HUDEP-2 (cell line): ENCODE measurements around the gene FAM83G.
"Not testable (repeated sequence)": the region's sequence is repeated elsewhere in the genome, so short reads cannot be mapped to it uniquely, and the experiment has no call there.

Source experiments
- DNase-seq, 76 experiments: peaks; one replicate each; lab custom pipeline; 2025; ENCODE audit not compliant: unreplicated experiment in 76 of 76; lab: John Stamatoyannopoulos, UW

The FAM83G gene

GRCh38 chr17:19023209-19023999 lies 18.8 kb upstream of the FAM83G start:
- DNase-seq: peak in 1 of 76 experiments; percentile 5

DNA sequence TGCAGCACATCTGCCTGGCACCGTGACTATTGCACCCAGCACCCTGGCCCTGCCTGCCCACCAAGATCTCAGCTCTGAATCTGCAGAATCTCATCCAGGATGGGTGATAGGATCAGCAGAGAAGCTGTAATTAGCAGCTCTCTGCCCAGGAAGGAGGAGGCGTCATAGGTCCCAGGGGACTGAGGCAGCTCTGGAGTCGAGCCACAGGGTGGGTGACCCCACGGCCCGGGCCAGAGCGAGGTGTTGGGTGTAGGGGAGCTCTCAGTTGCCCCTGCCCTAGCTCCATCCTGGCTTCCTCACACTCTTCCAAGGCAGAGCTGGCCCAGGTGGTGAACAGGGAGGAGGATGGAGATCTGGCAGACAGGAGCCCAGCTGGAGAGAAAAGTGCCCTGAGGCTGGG lies 18.2 kb upstream of the FAM83G start:
- DNase-seq: no peak

DNA sequence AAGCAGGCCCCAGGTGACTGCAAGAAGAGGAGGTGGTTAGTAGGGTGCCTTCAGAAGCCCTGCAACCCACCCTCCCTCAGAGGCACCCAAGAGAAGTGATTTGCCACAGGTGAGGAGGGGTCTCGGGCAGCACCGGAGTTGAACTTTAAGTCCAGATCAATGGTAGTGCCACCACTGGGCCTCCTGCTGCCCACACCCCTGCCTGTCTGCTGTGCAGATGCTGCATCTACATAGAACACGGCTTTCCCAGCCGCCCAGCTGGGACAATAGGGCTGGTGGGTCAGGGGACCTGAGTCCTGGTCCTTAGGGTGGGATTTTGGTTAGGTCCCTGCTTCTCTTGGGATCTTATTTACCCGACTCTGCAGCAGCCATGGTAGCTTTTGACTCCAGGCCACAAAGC lies 17.6 kb upstream of the FAM83G start:
- no peak for DNase-seq

DNA sequence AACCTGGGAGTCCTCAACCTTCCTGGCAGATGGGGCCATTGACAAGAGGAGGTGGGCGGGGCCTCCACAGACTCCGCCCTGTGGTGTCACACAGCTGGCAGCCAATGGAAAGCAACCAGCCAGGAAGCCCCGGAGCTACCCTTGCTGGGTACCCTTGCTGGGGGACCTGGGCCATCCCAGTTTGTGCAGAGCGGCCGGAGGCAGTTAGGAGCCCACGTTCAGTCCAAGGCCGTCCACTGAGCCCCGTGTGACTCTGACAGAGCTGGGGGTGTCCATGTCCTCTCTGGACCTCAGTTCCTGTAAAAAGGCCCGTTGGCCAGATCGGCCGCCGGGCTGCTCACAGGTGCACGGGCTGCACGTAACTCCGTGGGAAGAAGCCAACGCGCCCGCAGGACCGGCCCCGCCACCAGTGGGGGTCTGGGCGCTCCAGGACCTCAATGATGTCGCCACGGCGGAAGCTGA lies 17.1 kb upstream of the FAM83G start:
- DNase-seq: peak in 30 of 76 experiments; percentile 2 to 37 (median 16)

GRCh38 chr17:19021011-19021621 lies 16.6 kb upstream of the FAM83G start:
- not testable (repeated sequence) for DNase-seq

- no peak for DNase-seq
Measured at GRCh38 chr17:19020016-19020415, 15.5 kb upstream of the FAM83G start.

- no peak for DNase-seq
Measured at GRCh38 chr17:19019041-19019941, 14.7 kb upstream of the FAM83G start.

DNA sequence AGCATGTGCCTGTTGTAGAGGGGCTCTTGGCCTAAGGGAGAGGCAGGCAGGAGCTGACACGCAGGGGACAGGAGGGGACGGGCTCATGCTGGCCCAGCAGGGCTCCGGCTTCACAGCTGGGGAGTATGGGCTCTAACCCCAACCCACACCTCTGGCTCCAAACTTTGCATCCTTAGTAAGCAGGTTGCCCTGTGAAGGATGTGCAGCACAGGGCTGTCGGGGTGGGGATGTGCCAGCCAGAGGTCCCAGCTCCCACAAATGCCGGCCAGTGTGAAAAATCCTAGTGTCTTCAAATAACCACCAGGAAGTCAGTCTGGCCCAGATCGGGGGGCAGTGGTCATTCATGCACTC lies 14.0 kb upstream of the FAM83G start:
- DNase-seq: no peak

DNA sequence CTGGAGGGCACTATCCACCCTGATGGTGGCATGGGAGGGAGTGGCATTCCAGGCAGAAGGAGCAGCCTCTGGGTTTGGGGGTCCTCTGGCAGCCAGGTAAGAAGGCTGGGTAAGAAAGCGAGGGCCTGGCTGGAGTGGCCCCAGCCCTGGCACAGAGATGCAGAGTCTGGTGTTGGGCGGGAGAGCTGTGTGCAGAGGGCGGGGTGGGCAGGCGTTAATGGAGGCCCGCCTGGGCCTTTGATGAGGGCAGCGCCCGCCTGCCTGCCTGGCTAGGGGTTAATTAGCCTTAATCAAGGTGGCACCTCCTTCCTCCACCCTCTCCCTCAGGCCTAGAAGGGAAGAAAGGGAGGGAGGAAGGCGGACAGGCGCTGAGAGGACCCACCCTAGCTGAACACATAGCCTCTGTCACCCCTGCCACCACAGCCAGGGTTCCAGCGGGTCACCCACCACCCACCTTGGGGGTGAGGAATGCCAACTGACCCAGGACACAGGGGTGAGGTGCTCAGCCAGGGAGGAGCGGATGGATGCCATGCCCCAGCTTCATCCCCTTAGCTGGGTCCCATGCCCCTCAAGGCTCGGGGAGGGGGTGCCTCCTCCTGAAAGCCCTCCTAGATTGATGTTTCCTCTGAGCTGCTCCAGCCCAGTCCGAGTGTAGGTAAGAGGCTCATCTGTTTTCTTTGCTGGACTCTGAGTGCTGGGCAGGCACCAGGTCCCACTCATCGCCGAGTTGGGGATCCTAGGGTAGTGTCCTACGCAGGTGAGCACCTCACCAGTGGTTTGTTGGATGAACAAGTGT lies 13.4 kb upstream of the FAM83G start:
- DNase-seq: no peak

GRCh38 chr17:19017401-19017800 lies 12.8 kb upstream of the FAM83G start:
- no peak for DNase-seq

GRCh38 chr17:19016881-19017280 lies 12.3 kb upstream of the FAM83G start:
- DNase-seq: no peak

- DNase-seq: no peak
Measured at GRCh38 chr17:19016297-19016696, 11.7 kb upstream of the FAM83G start.

DNA sequence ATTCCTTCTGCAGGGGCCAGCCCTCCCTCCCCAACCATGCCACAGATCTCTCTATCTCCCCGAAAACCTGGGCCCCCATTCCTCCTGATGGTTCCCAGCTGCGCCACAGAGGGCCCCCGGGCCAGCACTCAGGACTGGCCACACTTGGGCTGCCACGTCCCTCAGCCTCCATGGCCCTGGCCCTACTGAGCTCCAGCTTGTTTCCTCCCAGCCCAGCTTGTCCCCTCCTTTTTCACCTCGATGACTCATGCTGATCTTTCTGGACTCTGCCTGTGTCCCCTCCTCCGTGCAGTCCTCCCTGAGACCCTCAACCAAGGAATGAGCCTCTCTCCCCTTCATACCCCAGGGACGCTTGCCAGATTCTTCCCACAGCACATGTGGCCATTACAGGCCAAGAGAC lies 10.9 kb upstream of the FAM83G start:
- DNase-seq: no peak

- DNase-seq: no peak
Measured at GRCh38 chr17:19014628-19015215, 10.2 kb upstream of the FAM83G start.

DNA sequence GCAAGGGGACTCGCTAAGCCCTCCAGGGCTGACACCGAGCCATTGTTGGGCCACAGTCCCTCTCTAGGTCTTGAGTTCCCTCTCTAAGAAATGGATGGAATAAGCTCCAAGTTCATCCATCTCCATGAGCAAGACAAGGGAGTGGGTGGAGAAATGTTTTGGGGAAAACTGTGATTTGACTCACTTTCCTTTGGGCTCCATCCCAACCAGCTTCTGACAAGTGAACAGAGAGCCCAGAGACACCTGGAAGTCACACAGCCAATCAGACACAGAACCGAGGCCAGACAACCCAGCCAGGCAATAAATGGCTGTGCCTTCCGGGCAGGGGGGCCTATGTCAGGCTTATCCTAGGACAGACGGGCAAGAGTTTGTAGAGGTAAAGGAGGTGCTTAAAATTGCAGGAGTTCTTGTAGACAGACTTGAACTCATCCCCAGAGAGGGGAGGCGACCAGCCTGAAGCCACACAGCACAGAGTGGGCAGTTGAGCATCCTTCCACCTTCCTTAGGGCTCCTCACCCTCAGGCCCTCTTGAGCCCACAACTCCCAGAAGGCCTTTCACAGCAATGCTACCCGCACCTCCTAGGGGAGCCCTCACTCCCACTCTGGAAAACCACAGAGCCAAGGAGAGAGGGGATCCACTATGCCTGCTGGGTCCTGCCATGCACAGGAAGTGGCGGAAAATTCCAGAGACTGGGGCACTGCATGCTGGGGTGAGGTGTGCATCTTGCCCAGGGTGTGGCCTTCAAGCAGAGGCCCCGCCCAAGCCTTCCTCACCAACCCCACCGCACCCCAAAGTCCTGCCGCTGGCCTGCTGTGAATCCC lies 9.5 kb upstream of the FAM83G start:
- no peak for DNase-seq

DNA sequence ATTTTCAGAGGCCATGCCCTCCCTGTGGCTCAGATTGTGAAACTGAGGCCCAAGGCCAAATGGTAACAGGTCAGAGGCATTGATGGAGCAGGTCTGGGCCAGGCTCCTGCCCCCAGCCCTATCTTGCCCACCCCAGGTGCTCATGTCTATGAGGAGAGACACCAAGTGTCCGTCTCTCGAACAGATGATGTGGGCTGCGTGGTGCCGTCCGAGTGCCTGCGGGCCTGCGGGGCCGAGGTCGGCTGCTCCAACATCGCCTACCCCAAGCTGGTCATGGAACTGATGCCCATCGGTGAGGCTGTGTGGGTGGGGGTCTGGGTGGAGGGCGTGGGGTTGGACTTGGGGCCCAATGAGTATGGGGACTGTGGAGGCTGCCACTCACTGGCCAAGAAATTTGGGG lies 8.7 kb upstream of the FAM83G start:
- DNase-seq: no peak

GRCh38 chr17:19012171-19013080 lies 7.9 kb upstream of the FAM83G start:
- DNase-seq: no peak

DNA sequence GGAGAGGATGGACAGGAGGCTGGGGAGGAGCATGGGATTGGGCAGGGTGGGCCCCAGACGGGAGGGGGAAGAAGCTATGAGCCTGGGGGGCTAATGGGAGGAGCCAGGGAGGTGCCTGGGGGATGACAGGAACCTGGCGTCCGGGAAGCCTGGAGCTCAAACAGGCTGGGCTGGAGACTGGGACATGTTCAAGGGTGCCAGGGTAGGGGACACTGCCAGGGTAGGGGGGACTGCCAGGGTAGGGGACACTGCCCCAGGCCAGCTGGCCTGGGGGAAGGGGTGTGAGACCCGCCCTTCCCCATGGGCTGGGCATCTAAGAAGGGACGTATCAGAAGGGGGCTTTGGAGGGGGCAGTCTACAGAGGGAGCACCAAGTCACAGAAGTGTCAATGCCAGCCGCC lies 7.0 kb upstream of the FAM83G start:
- no peak for DNase-seq
